DND-41 (cell line): Measurements from ENCODE around the gene CD109.

ENCODE experiments used
- ATAC-seq: fragments of 200-7000 bp; cut with Tn5 transposase; 3 replicates; pipeline ENCODE4 v1.9.1; 2021; ENCODE audit warnings: low read depth; ENCODE audit not compliant: insufficient read depth
- DNase-seq: peaks from one replicate; pipeline ENCODE4 v3.0.0-alpha.2; 2020
- H2AFZ ChIP-seq: 2 replicates; pipeline ENCODE4 v1.6.0; 2012; ENCODE audit warnings: low read depth, low read length
- H3K27ac ChIP-seq: 2 replicates; pipeline ENCODE4 v1.5.1; 2012; ENCODE audit warnings: low read length, inconsistent platforms
- H3K27me3 ChIP-seq: fragments of 200-600 bp; sonication (generic); 2 replicates; pipeline ENCODE4 v1.6.0; 2012; ENCODE audit warnings: low read length, mild to moderate bottlenecking, inconsistent platforms; ENCODE audit not compliant: insufficient read depth, poor library complexity
- H3K36me3 ChIP-seq: 2 replicates; pipeline ENCODE4 v1.5.1; 2012; ENCODE audit warnings: low read length, inconsistent platforms; ENCODE audit not compliant: insufficient read depth
- H3K4me1 ChIP-seq: 2 replicates; pipeline ENCODE4 v1.5.1; 2012; ENCODE audit warnings: mild to moderate bottlenecking, low read length; ENCODE audit not compliant: insufficient read depth
- H3K4me2 ChIP-seq: 2 replicates; pipeline ENCODE4 v1.6.0; 2012; ENCODE audit warnings: mild to moderate bottlenecking, moderate library complexity, low read length, inconsistent platforms; ENCODE audit not compliant: insufficient read depth
- H3K4me3 ChIP-seq, 2 experiments: fragments of 200-600 bp in 1 of 2; shearing (Covaris generic) in 1 of 2; 2 replicates each; pipeline ENCODE4 v1.5.1; 2012 to 2016; ENCODE audit warnings: inconsistent platforms in 2 of 2, low read length in 2 of 2, mild to moderate bottlenecking in 2 of 2, low read depth in 1 of 2, moderate library complexity in 1 of 2
- H3K79me2 ChIP-seq: 2 replicates; pipeline ENCODE4 v1.6.0; 2012; ENCODE audit warnings: low read length, inconsistent platforms; ENCODE audit not compliant: insufficient read depth
- H3K9ac ChIP-seq: 2 replicates; pipeline ENCODE4 v1.6.0; 2012; ENCODE audit warnings: low read depth, mild to moderate bottlenecking, inconsistent platforms, low read length, moderate library complexity
- H3K9me3 ChIP-seq: 2 replicates; pipeline ENCODE4 v1.5.1; 2012; ENCODE audit warnings: low read length, moderate library complexity, mild to moderate bottlenecking, inconsistent platforms; ENCODE audit not compliant: insufficient read depth, severe bottlenecking
- H4K20me1 ChIP-seq: 2 replicates; pipeline ENCODE4 v1.6.0; 2012; ENCODE audit warnings: low read length; ENCODE audit not compliant: insufficient read depth
- EZH2 ChIP-seq: IDR thresholded peaks from 3 replicates; pipeline ENCODE4 v1.6.1; 2012; ENCODE audit warnings: borderline replicate concordance, low read depth, mild to moderate bottlenecking, moderate library complexity, low read length, inconsistent platforms; ENCODE audit not compliant: severe bottlenecking
- TF ChIP-seq, protein P1 (sequence below): IDR thresholded peaks from 2 replicates; pipeline ENCODE4 v1.5.1; 2012; ENCODE audit warnings: borderline replicate concordance, low read length, moderate library complexity, mild to moderate bottlenecking; ENCODE audit not compliant: poor library complexity, severe bottlenecking; ENCODE audit errors: extremely low read depth

CD109 gene

GRCh38 chr6:73743556-73743955, 47.6 kb downstream of the CD109 start:
- no peaks in the 10 kb centered on the region for H4K20me1 ChIP-seq
- H3K9me3 ChIP-seq = no peaks in the 10 kb centered on the region
- TF ChIP-seq, protein P1, sequence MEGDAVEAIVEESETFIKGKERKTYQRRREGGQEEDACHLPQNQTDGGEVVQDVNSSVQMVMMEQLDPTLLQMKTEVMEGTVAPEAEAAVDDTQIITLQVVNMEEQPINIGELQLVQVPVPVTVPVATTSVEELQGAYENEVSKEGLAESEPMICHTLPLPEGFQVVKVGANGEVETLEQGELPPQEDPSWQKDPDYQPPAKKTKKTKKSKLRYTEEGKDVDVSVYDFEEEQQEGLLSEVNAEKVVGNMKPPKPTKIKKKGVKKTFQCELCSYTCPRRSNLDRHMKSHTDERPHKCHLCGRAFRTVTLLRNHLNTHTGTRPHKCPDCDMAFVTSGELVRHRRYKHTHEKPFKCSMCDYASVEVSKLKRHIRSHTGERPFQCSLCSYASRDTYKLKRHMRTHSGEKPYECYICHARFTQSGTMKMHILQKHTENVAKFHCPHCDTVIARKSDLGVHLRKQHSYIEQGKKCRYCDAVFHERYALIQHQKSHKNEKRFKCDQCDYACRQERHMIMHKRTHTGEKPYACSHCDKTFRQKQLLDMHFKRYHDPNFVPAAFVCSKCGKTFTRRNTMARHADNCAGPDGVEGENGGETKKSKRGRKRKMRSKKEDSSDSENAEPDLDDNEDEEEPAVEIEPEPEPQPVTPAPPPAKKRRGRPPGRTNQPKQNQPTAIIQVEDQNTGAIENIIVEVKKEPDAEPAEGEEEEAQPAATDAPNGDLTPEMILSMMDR = no peak
- TF ChIP-seq EZH2 = no peak
- H3K79me2 ChIP-seq = no peaks in the 10 kb centered on the region
- no peak overlapping the region for H3K4me3 ChIP-seq
- no peaks in the 10 kb centered on the region for H3K4me1 ChIP-seq
- no peak overlapping the region for H3K9ac ChIP-seq
- DNase-seq (no peak), ATAC-seq (no peak)
- no peak overlapping the region for H2AFZ ChIP-seq
- no peaks in the 10 kb centered on the region for H3K36me3 ChIP-seq
- no peak overlapping the region for H3K27ac ChIP-seq
- no peaks in the 10 kb centered on the region for H3K27me3 ChIP-seq
- H3K4me2 ChIP-seq = no peak overlapping the region

- Histone ChIP-seq H3K27me3 (no peaks in the 10 kb centered on the region), H2AFZ (no peak overlapping the region), H3K36me3 (no peaks in the 10 kb centered on the region), H4K20me1 (no peaks in the 10 kb centered on the region), H3K4me2 (no peak overlapping the region), H3K27ac (no peak overlapping the region), H3K9me3 (no peaks in the 10 kb centered on the region), H3K4me1 (no peaks in the 10 kb centered on the region), H3K4me3 (no peak overlapping the region), H3K9ac (no peak overlapping the region), H3K79me2 (no peaks in the 10 kb centered on the region)
- DNase-seq = no peak
- TF ChIP-seq, protein P1 = no peak
- no peak for TF ChIP-seq EZH2
- ATAC-seq = no peak
Observed at GRCh38 chr6:73746787-73747186, 50.8 kb downstream of the CD109 start.

DNA sequence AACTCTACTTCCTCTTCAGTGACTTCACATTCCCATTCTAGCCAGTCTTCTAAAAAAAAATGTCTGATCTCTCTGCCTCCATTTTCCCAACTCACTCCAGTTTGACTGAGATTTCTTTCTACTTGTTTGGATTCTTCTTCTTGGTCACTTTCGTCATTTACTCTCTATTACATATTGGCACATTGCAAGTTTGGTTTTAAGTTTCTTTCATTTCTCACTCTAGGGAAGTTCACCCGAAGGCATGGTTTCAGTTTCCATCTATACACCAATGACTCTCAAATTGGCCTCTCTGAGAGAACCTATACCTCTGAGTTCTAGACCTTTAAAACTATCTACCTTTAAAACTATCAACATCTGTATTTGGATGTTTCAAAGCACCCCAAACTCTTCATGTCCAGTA, 51.3 kb downstream of the CD109 start:
- Histone ChIP-seq H3K36me3 (no peaks in the 10 kb centered on the region), H3K9ac (no peak overlapping the region), H2AFZ (no peak overlapping the region), H3K4me2 (no peak overlapping the region), H3K4me1 (no peaks in the 10 kb centered on the region), H3K79me2 (no peaks in the 10 kb centered on the region), H4K20me1 (no peaks in the 10 kb centered on the region), H3K4me3 (no peak overlapping the region), H3K27ac (no peak overlapping the region), H3K9me3 (no peaks in the 10 kb centered on the region), H3K27me3 (no peaks in the 10 kb centered on the region)
- no peak for ATAC-seq
- no peak for DNase-seq
- no peak for TF ChIP-seq EZH2

- Histone ChIP-seq H3K27ac (no peak overlapping the region), H3K79me2 (no peaks in the 10 kb centered on the region), H4K20me1 (no peaks in the 10 kb centered on the region), H3K9me3 (no peaks in the 10 kb centered on the region), H3K4me2 (no peak overlapping the region), H3K9ac (no peak overlapping the region), H2AFZ (no peak overlapping the region), H3K4me3 (no peak overlapping the region), H3K27me3 (peaks cover 3% of the 10 kb centered on the region), H3K4me1 (no peaks in the 10 kb centered on the region), H3K36me3 (no peaks in the 10 kb centered on the region)
- TF ChIP-seq, protein P1 = no peak
- no peak for TF ChIP-seq EZH2
- no peak for ATAC-seq
- no peak for DNase-seq
Observed at GRCh38 chr6:73752943-73753342, 56.9 kb downstream of the CD109 start.
